GM23338 (cell line): ENCODE measurements around the gene CFAP57. TPM values are rescaled to one million over a fixed set of nuclear protein-coding genes. Genes with fewer than 3 reads are reported as not detected.

Source experiments
- ATAC-seq: fragments of 200-7000 bp; cut with Tn5 transposase; 3 replicates; pipeline ENCODE4 v1.9.1; 2020
- DNase-seq: peaks from one replicate; pipeline ENCODE4 v3.0.0-alpha.2; 2015; ENCODE audit warnings: low spot score
- H2AFZ ChIP-seq: fragments of 200-600 bp; sonication (generic); 2 replicates; pipeline ENCODE4 v1.8.0; 2016; ENCODE audit warnings: antibody characterized with exemption, mild to moderate bottlenecking, moderate library complexity
- H3F3A ChIP-seq: fragments of 200-600 bp; sonication (generic); replicated peaks from 2 replicates; pipeline ENCODE4 v1.8.0; 2017; ENCODE audit warnings: antibody characterized with exemption, mixed run types, low read depth
- H3K27ac ChIP-seq: fragments of 200-600 bp; sonication (generic); 2 replicates; pipeline ENCODE4 v1.6.1; 2016; ENCODE audit warnings: low read depth
- H3K27me3 ChIP-seq: fragments of 200-600 bp; sonication (generic); 2 replicates; pipeline ENCODE4 v1.8.0; 2016; ENCODE audit warnings: mild to moderate bottlenecking, mixed run types, moderate library complexity; ENCODE audit not compliant: insufficient read depth
- H3K36me3 ChIP-seq: fragments of 200-600 bp; sonication (generic); 2 replicates; pipeline ENCODE4 v1.8.0; 2016; ENCODE audit warnings: mild to moderate bottlenecking; ENCODE audit not compliant: insufficient read depth
- H3K4me1 ChIP-seq: fragments of 200-600 bp; sonication (generic); 2 replicates; pipeline ENCODE4 v1.8.0; 2016; ENCODE audit warnings: mild to moderate bottlenecking, moderate library complexity; ENCODE audit not compliant: insufficient read depth
- H3K4me2 ChIP-seq: fragments of 200-600 bp; sonication (generic); 2 replicates; pipeline ENCODE4 v1.7.1; 2017; ENCODE audit warnings: mixed run types
- H3K4me3 ChIP-seq: fragments of 200-600 bp; sonication (generic); 2 replicates; pipeline ENCODE4 v1.6.1; 2016; ENCODE audit warnings: mixed run types
- H3K79me2 ChIP-seq: fragments of 200-600 bp; sonication (generic); replicated peaks from 2 replicates; pipeline ENCODE4 v1.8.0; 2017; ENCODE audit warnings: mild to moderate bottlenecking; ENCODE audit not compliant: insufficient read depth
- H3K9me2 ChIP-seq: fragments of 200-600 bp; sonication (generic); 2 replicates; pipeline ENCODE4 v1.8.0; 2017; ENCODE audit not compliant: insufficient read depth
- H4K20me1 ChIP-seq: fragments of 200-600 bp; sonication (generic); replicated peaks from 2 replicates; pipeline ENCODE4 v1.8.0; 2017; ENCODE audit warnings: mild to moderate bottlenecking; ENCODE audit not compliant: insufficient read depth
- H3K27ac Mint-ChIP-seq: 2 replicates; pipeline ENCODE4 v1.8.0; 2020; ENCODE audit warnings: inconsistent platforms, mild to moderate bottlenecking, moderate library complexity, mixed read lengths
- H3K27me3 Mint-ChIP-seq: 3 replicates; pipeline ENCODE4 v1.8.0; 2022; ENCODE audit warnings: low read depth, mild to moderate bottlenecking, moderate library complexity, mixed read lengths, inconsistent platforms; ENCODE audit not compliant: insufficient read depth, poor library complexity
- H3K36me3 Mint-ChIP-seq: 3 replicates; pipeline ENCODE4 v1.8.0; 2021; ENCODE audit warnings: low read depth, mild to moderate bottlenecking, inconsistent platforms, moderate library complexity, mixed read lengths
- H3K4me1 Mint-ChIP-seq: 3 replicates; pipeline ENCODE4 v1.8.0; 2020; ENCODE audit warnings: mild to moderate bottlenecking, inconsistent platforms, mixed read lengths
- H3K4me3 Mint-ChIP-seq: 3 replicates; pipeline ENCODE4 v1.8.0; 2021; ENCODE audit warnings: moderate library complexity, mild to moderate bottlenecking, inconsistent platforms, mixed read lengths
- H3K9me3 Mint-ChIP-seq: 3 replicates; pipeline ENCODE4 v1.8.0; 2020; ENCODE audit warnings: moderate library complexity, mild to moderate bottlenecking, inconsistent platforms, mixed read lengths
- CTCF ChIP-seq, 2 experiments: fragments of 200-600 bp in 1 of 2; sonication (generic) in 1 of 2; conservative IDR thresholded peaks; 2 replicates each; pipeline versions ENCODE4 v1.5.1 to v1.6.1; 2016 to 2017; ENCODE audit warnings: antibody characterized with exemption in 2 of 2, low read depth in 2 of 2, mild to moderate bottlenecking in 2 of 2, moderate library complexity in 1 of 2
- ETS1 ChIP-seq: IDR thresholded peaks from 2 replicates; pipeline ENCODE4 v1.6.1; 2016; ENCODE audit warnings: antibody characterized with exemption
- EZH2phosphoT487 ChIP-seq: fragments of 200-600 bp; sonication (generic); IDR thresholded peaks from one replicate; pipeline ENCODE4 v1.8.1; 2018; ENCODE audit warnings: antibody characterized with exemption; ENCODE audit not compliant: unreplicated experiment
- JUNB ChIP-seq: IDR thresholded peaks from one replicate; pipeline ENCODE4 v1.6.1; 2016; ENCODE audit warnings: antibody characterized with exemption; ENCODE audit not compliant: unreplicated experiment
- NANOG ChIP-seq: IDR thresholded peaks from 2 replicates; pipeline ENCODE4 v1.6.1; 2016; ENCODE audit warnings: antibody characterized with exemption, borderline replicate concordance
- POLR2AphosphoS5 ChIP-seq: IDR thresholded peaks from 2 replicates; pipeline ENCODE4 v1.6.1; 2016; ENCODE audit warnings: antibody characterized with exemption, low read depth
- REST ChIP-seq: IDR thresholded peaks from one replicate; pipeline ENCODE4 v1.6.1; 2018; ENCODE audit warnings: antibody characterized with exemption; ENCODE audit not compliant: unreplicated experiment
- STAT1 ChIP-seq: IDR thresholded peaks from one replicate; pipeline ENCODE4 v1.6.1; 2016; ENCODE audit warnings: antibody characterized with exemption; ENCODE audit not compliant: unreplicated experiment
- ZNF462 ChIP-seq: fragments of 250-450 bp; sonication (Bioruptor Pico); IDR thresholded peaks from 2 replicates; pipeline ENCODE4 v1.5.0; 2020; ENCODE audit warnings: mild to moderate bottlenecking, moderate library complexity
- polyA plus RNA-seq: library from polyadenylated mRNA; unstranded; fragments of >200 nt; fragmentation: Nextera tagmentation; extraction: Ambion mirVana; gene quantifications from 2 replicates; pipeline ENCODE4 v1.2.1, GENCODE V29; 2016
- total RNA-seq: library from RNA; depleted of rRNA; stranded (reverse); fragments of >200 nt; shearing (Covaris generic); gene quantifications from 2 replicates; pipeline ENCODE4 v1.2.3, GENCODE V29; 2014

The CFAP57 gene
- total and polyA plus RNA-seq, 2 experiments from 2014 or later = 0.37 to 0.38 TPM

- TF ChIP-seq ZNF462 (CRISPR knock-in tag) (no peak), JUNB (no peak), STAT1 (no peak), POLR2AphosphoS5 (no peak), EZH2phosphoT487 (no peak)
These were observed 6.4 kb upstream of the CFAP57 start (continued) for GRCh38 chr1:43165765-43166164.

GRCh38 chr1:43171312-43171875 lies 736 bp upstream of the CFAP57 start:
- no peak for DNase-seq
- Histone ChIP-seq H4K20me1 (peaks cover 2% of the 10 kb centered on the region; the same call in 1 of the 2 replicates), H3K4me3 (peak overlapping the region; percentile 97), H3K36me3 (peaks cover 36% of the 10 kb centered on the region), H3K79me2 (peaks cover 41% of the 10 kb centered on the region), H3K9me2 (no peaks in the 10 kb centered on the region), H3K4me1 (peaks cover 10% of the 10 kb centered on the region; the same call in 1 of the 2 replicates), H2AFZ (peak overlapping the region; percentile 96; the same call in 1 of the 2 replicates), H3K4me2 (peak overlapping the region; percentile 96), H3K27ac (no peak overlapping the region), H3F3A (no peaks in the 10 kb centered on the region; the same call in 1 of the 2 replicates), H3K27me3 (peaks cover 12% of the 10 kb centered on the region; the same call in 1 of the 2 replicates)
- H3K36me3 Mint-ChIP-seq = peaks cover 44% of the 10 kb centered on the region
- H3K4me1 Mint-ChIP-seq = peaks cover 6% of the 10 kb centered on the region
- H3K27me3 Mint-ChIP-seq = peaks cover 2% of the 10 kb centered on the region
- peak overlapping the region; percentile 0; the same call in 1 of the 2 replicates for H3K27ac Mint-ChIP-seq
- peak overlapping the region; percentile 96 for H3K4me3 Mint-ChIP-seq
- peak; percentile 49 for ATAC-seq
- no peaks in the 10 kb centered on the region; the same call in 1 of the 3 replicates for H3K9me3 Mint-ChIP-seq
- TF ChIP-seq NANOG (no peak), JUNB (no peak), POLR2AphosphoS5 (no peak), REST (no peak), CTCF (conservative IDR thresholded peaks at IDR 0.05; ENCODE audit: low read depth in 2 of 2) (no peak), ETS1 (no peak)
